G401.6 (cell line): ENCODE measurements around the gene TMEM255B.

ENCODE experiments used
- FAIRE-seq: peaks from 2 replicates; lab custom pipeline; 2012; peaks lifted over from hg19 to GRCh38; lab: Jason Lieb, UNC

Gene TMEM255B

DNA sequence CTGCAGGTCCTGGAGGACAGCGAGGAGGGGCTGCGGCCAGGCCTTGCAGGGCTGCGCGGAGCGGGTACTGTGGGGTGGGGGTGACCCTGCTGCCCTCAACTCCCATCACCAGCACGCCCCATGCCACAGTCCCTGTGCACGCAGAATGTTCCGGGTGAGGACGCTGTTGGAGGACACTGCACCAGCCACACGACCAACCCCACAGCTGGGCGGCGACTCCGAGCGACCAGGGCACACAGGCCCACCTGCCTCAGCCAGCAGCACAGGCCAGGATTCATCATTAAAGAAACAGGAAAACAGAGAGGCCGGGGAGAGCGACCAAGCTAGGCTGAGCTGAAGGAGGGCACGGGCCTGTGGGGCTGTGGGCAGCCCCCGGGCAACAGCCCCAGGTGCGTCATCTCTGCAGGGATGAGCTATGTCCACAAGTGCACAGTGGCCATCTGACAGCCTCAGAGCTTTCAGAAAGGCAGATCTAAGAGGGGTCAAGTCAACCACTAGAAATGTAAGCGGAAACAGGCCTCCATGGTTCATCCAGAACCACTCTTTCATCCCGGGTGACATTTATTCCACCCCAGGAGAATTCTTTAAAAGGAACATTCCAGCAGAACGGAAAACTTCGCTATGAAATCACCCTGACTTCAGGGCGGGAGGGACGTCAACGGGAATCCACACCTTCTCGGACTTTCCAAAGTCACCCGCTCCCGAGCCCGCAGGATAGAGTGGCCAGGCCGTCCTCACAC is 103.3 kb downstream of the TMEM255B start:
- FAIRE-seq, result no peak

DNA sequence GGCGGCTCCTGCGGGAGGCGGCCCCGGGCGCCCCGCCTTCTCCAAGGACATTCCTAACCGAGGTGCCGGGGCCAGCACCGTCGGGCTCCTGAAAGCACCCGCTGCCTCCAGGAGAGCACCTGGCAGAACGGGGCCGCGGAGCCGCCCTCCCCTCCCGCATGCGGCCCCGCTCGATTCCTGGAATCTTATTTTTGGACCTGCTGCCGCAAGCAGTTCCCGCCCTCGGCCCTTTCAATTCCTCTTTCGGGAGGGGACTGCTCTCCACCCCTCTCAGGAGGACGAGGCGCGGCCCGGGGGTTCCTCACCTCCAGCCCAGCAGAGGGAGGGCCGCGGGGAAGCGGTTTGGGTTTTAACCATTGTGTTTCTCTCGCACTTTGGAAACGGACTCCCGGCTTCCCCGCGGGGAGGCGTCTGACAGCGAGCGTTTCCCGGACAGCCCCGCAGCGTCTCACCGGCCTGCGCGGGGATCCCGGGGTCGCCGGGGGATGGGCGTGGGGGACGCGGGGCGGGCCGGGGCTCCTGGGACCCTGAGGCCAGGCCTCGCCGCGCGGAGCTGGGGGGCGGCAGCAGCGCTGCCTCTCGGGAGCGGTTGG is 104.0 kb downstream of the TMEM255B start:
- FAIRE-seq, result no peak

DNA sequence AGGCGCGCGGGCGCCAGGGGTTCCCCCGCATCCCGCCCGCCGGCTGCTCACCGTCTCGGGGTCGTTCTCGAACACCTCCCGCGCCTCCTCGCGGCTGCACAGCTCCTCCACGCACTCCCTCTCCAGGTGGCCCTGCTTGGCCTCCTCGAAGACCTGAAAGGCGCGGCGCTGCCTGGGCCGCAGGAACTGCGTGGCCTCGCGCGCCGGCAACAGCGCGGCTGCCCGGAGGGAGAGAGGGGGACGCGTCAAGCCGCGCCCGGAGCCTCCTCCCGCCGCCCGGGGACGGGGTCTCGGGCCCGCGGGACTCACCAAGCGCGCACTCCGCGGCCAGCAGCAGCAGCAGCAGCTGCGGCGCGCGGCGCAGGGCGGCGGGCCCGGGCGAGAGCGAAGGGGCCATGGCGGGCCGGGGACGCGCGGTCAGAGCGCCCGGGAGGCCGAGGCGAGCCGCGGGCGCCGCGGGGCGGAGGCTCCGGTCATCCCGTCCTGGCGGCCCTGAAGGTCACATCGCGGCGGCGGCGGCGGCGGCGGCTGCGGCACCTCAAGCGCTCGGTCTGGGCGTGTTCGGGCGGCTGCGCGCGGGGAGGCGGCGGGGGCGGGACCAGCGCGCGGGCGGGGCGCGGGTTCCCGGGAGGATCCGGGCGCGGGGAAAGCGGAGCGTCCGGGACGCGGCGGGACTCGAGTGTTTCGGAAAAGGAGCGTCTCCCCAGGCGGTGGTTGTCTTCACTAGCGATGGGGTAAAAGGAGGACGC is 104.7 kb downstream of the TMEM255B start, which contains the start of gene GAS6:
Gene GAS6, minus strand, starts transcription at position 553 of the 749 bp plus-strand sequence. Its CDS starts 156 bp downstream, at position 397.
- FAIRE-seq, result no peak

DNA sequence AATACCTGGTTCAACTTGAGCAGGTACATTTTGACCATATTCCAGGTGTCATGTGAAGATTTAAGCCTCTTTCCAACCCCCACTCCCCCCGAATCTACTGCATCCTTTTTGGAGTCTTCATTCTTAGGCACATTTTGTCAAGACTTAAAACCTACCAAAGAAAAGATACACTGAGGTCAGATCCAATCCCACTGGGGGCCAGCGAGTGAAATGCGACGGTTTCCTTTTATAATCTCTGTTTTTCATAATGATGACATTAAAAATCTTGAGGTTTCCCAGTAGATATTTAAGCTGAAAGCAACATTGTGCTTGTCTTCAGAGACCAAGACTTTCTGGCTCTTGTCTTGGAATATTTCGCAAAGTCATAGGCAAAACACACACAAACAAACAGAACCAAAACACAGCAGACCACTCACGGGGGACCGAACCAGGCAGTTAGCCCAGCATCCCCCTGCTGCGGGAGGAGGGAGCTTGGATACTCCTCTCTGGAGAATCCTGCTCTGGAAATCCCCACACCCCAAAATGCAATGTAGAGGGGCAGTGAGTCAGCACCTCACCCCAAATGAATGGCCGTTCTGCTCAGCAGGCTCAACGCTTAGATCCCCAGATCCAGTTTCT is 105.4 kb downstream of the TMEM255B start:
- FAIRE-seq, result no peak

DNA sequence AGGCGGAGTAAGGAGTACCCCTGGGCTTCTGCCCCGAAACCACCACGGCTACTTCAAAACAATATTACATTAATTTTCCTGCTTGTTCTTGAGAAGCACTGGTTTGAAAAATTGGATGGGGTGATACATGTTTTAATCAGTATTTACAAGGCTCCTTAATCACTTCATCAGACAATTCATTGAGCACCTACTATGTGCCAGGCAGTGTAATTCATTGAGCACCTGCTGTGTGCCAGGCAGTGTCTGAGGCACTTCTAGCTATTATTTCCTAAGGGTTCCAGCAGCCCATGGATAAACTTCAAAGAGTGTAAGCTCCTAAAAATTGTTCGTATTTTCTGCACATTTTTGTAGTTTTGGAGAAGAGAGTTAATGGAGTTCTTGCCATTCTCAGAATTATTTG is 106.4 kb downstream of the TMEM255B start:
- no peak for FAIRE-seq
